ENCODE measurements around the gene TFPT.

The TFPT gene

DNA sequence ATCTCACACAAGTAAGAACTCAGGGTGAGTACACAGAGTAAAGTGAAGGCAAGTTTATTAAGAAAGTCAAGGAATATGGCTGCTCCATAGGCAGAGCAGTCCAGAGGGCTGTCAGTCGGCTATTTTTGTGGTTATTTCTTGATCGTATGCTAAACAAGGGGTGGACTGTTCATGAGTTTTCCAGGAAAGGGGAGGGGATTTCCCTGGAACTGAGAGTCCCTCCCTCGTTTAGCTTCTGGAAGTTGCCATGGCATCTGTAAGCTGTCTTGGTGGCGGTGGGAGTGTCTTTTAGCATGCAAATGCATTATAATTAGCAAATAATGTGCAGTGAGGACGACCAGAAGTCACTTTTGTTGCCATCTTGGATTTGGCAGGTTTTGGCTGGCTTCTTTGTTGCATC, 46.0 kb downstream of the TFPT start:
- DNase-seq = no peak

- DNase-seq = peak in 2 of 3 donors; percentile 6 to 22
Measured at GRCh38 chr19:54063350-54064116, 51.9 kb downstream of the TFPT start, which contains the start of gene VSTM1. VSTM1 (minus strand) TSS chr19:54063897; CDS start chr19:54063777, 120 bp downstream.

DNA sequence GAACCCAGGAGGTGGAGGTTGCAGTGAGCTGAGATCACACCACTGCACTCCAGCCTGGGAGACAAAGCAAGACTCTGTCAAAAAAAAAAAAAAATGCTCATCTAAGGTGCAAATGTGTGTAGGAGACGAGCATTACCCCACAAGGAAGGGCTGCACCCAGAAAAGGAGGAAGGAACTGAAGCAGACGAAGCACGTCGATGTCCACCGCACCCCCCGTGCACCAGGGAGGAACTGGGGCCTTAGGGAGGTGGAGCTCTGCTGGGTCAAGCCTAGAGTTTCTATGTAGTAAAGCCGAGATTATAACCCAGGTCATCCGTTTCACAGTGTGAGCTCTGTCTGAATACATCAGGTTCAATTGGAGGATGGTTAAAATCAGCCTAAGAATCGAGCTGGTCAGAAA, 52.8 kb downstream of the TFPT start:
- peak; percentile 36 to 51 (median 46) for DNase-seq
